ENCODE results near the gene USP27X.

The USP27X gene

GRCh38 chrX:49877397-49878101 lies 1.7 kb upstream of the USP27X start:
- H3K79me1 ChIP-seq (ENCODE audit: low read length) = no peaks in the 10 kb centered on the region
- no peak overlapping the region for H2BK15ac ChIP-seq (replicated peaks; ENCODE audit: low read depth)
- no peak overlapping the region for H3K18ac ChIP-seq (ENCODE audit: low read length)
- no peaks in the 10 kb centered on the region for H3K79me2 ChIP-seq (ENCODE audit: control insufficient read depth, insufficient read depth, low read length)
- no peak overlapping the region for H3K4ac ChIP-seq (ENCODE audit: low read depth, low read length)
- no peak overlapping the region for H3K23ac ChIP-seq (ENCODE audit: low read length)
- H2BK120ac ChIP-seq (ENCODE audit: low read depth, low read length) = no peak overlapping the region
- no peak overlapping the region for H3K4me2 ChIP-seq (ENCODE audit: low read length)
- H3K36me3 ChIP-seq (ENCODE audit: control insufficient read depth, insufficient read depth, low read length) = no peaks in the 10 kb centered on the region
- no peak for DNase-seq
- no peak overlapping the region for H3K4me3 ChIP-seq (ENCODE audit: low read length)
- no peak overlapping the region for H4K8ac ChIP-seq (ENCODE audit: low read depth, low read length)
- no peak overlapping the region for H4K5ac ChIP-seq (ENCODE audit: low read length)
- H3K9ac ChIP-seq (ENCODE audit: low read length) = no peak overlapping the region
- no peak overlapping the region for H2AK5ac ChIP-seq (ENCODE audit: low read length)
- no peaks in the 10 kb centered on the region for H3K27me3 ChIP-seq (ENCODE audit: insufficient read depth, low read length, poor library complexity)
- no peak overlapping the region for H3K56ac ChIP-seq (ENCODE audit: low read length)
- no CpG with 5 or more reads among the region's 5 CpGs for WGBS (ENCODE audit: extremely low coverage, insufficient coverage, low lambda C conversion rate)
- H3K27ac ChIP-seq (ENCODE audit: low read depth, low read length) = no peak overlapping the region
- no peaks in the 10 kb centered on the region for H3K4me1 ChIP-seq (ENCODE audit: control insufficient read depth, low read depth, low read length)
- H2BK5ac ChIP-seq (ENCODE audit: low read length) = no peak overlapping the region

GRCh38 chrX:49878128-49878833 lies 1.0 kb upstream of the USP27X start:
- Histone ChIP-seq H3K27me3 (ENCODE audit: insufficient read depth, low read length, poor library complexity) (no peaks in the 10 kb centered on the region), H3K9ac (ENCODE audit: low read length) (peak overlapping the region; percentile 61), H3K23ac (ENCODE audit: low read length) (no peak overlapping the region), H3K27ac (ENCODE audit: low read depth, low read length) (no peak overlapping the region), H3K4me1 (ENCODE audit: control insufficient read depth, low read depth, low read length) (no peaks in the 10 kb centered on the region), H3K4me3 (ENCODE audit: low read length) (no peak overlapping the region), H2BK5ac (ENCODE audit: low read length) (no peak overlapping the region), H3K56ac (ENCODE audit: low read length) (peak overlapping the region; percentile 56), H4K8ac (ENCODE audit: low read depth, low read length) (no peak overlapping the region), H3K4me2 (ENCODE audit: low read length) (peak overlapping the region; percentile 29), H3K18ac (ENCODE audit: low read length) (peak overlapping the region; percentile 14), H2BK15ac (replicated peaks; ENCODE audit: low read depth) (no peak overlapping the region), H3K79me2 (ENCODE audit: control insufficient read depth, insufficient read depth, low read length) (no peaks in the 10 kb centered on the region), H4K5ac (ENCODE audit: low read length) (no peak overlapping the region), H3K36me3 (ENCODE audit: control insufficient read depth, insufficient read depth, low read length) (no peaks in the 10 kb centered on the region), H3K79me1 (ENCODE audit: low read length) (no peaks in the 10 kb centered on the region), H3K4ac (ENCODE audit: low read depth, low read length) (no peak overlapping the region), H2BK120ac (ENCODE audit: low read depth, low read length) (no peak overlapping the region), H2AK5ac (ENCODE audit: low read length) (no peak overlapping the region)
- DNase-seq = peak; percentile 0
- WGBS (ENCODE audit: extremely low coverage, insufficient coverage, low lambda C conversion rate) = no CpG with 5 or more reads among the region's 28 CpGs

- no peak overlapping the region for H2BK15ac ChIP-seq (replicated peaks; ENCODE audit: low read depth)
- H2AK5ac ChIP-seq (ENCODE audit: low read length) = no peak overlapping the region
- no peak overlapping the region for H4K5ac ChIP-seq (ENCODE audit: low read length)
- H3K18ac ChIP-seq (ENCODE audit: low read length) = peak overlapping the region; percentile 32
- H3K27me3 ChIP-seq (ENCODE audit: insufficient read depth, low read length, poor library complexity) = no peaks in the 10 kb centered on the region
- H3K4me2 ChIP-seq (ENCODE audit: low read length) = peak overlapping the region; percentile 37
- H3K4me1 ChIP-seq (ENCODE audit: control insufficient read depth, low read depth, low read length) = no peaks in the 10 kb centered on the region
- no peak overlapping the region for H2BK5ac ChIP-seq (ENCODE audit: low read length)
- no peak overlapping the region for H3K4ac ChIP-seq (ENCODE audit: low read depth, low read length)
- peak overlapping the region; percentile 36 for H3K27ac ChIP-seq (ENCODE audit: low read depth, low read length)
- no peak overlapping the region for H3K23ac ChIP-seq (ENCODE audit: low read length)
- H3K79me1 ChIP-seq (ENCODE audit: low read length) = no peaks in the 10 kb centered on the region
- H3K56ac ChIP-seq (ENCODE audit: low read length) = peak overlapping the region; percentile 85
- peak overlapping the region; percentile 37 for H3K4me3 ChIP-seq (ENCODE audit: low read length)
- H3K9ac ChIP-seq (ENCODE audit: low read length) = peak overlapping the region; percentile 61
- no CpG with 5 or more reads among the region's 55 CpGs for WGBS (ENCODE audit: extremely low coverage, insufficient coverage, low lambda C conversion rate)
- no peaks in the 10 kb centered on the region for H3K79me2 ChIP-seq (ENCODE audit: control insufficient read depth, insufficient read depth, low read length)
- H4K8ac ChIP-seq (ENCODE audit: low read depth, low read length) = no peak overlapping the region
- DNase-seq = peak; percentile 2
- no peak overlapping the region for H2BK120ac ChIP-seq (ENCODE audit: low read depth, low read length)
- no peaks in the 10 kb centered on the region for H3K36me3 ChIP-seq (ENCODE audit: control insufficient read depth, insufficient read depth, low read length)
These were observed 483 bp downstream of the USP27X start for GRCh38 chrX:49879656-49880277.

GRCh38 chrX:49880668-49881067 lies 1.4 kb downstream of the USP27X start:
- Histone ChIP-seq H2BK5ac (ENCODE audit: low read length) (no peak overlapping the region), H3K4me3 (ENCODE audit: low read length) (no peak overlapping the region), H2AK5ac (ENCODE audit: low read length) (no peak overlapping the region), H3K27me3 (ENCODE audit: insufficient read depth, low read length, poor library complexity) (no peaks in the 10 kb centered on the region), H3K4me2 (ENCODE audit: low read length) (no peak overlapping the region), H3K23ac (ENCODE audit: low read length) (no peak overlapping the region), H4K8ac (ENCODE audit: low read depth, low read length) (no peak overlapping the region), H3K79me1 (ENCODE audit: low read length) (no peaks in the 10 kb centered on the region), H3K4me1 (ENCODE audit: control insufficient read depth, low read depth, low read length) (no peaks in the 10 kb centered on the region), H2BK120ac (ENCODE audit: low read depth, low read length) (no peak overlapping the region), H2BK15ac (replicated peaks; ENCODE audit: low read depth) (no peak overlapping the region), H3K4ac (ENCODE audit: low read depth, low read length) (no peak overlapping the region), H4K5ac (ENCODE audit: low read length) (no peak overlapping the region), H3K56ac (ENCODE audit: low read length) (no peak overlapping the region), H3K27ac (ENCODE audit: low read depth, low read length) (no peak overlapping the region), H3K9ac (ENCODE audit: low read length) (no peak overlapping the region), H3K18ac (ENCODE audit: low read length) (no peak overlapping the region), H3K36me3 (ENCODE audit: control insufficient read depth, insufficient read depth, low read length) (no peaks in the 10 kb centered on the region), H3K79me2 (ENCODE audit: control insufficient read depth, insufficient read depth, low read length) (no peaks in the 10 kb centered on the region)
- peak; percentile 1 for DNase-seq
- no CpG with 5 or more reads among the region's 12 CpGs for WGBS (ENCODE audit: extremely low coverage, insufficient coverage, low lambda C conversion rate)

- no peak overlapping the region for H2AK5ac ChIP-seq (ENCODE audit: low read length)
- no peak overlapping the region for H3K56ac ChIP-seq (ENCODE audit: low read length)
- H2BK120ac ChIP-seq (ENCODE audit: low read depth, low read length) = no peak overlapping the region
- H3K4me1 ChIP-seq (ENCODE audit: control insufficient read depth, low read depth, low read length) = no peaks in the 10 kb centered on the region
- H3K27me3 ChIP-seq (ENCODE audit: insufficient read depth, low read length, poor library complexity) = no peaks in the 10 kb centered on the region
- no peak overlapping the region for H3K9ac ChIP-seq (ENCODE audit: low read length)
- no peak overlapping the region for H3K4me2 ChIP-seq (ENCODE audit: low read length)
- H3K79me2 ChIP-seq (ENCODE audit: control insufficient read depth, insufficient read depth, low read length) = no peaks in the 10 kb centered on the region
- no peaks in the 10 kb centered on the region for H3K36me3 ChIP-seq (ENCODE audit: control insufficient read depth, insufficient read depth, low read length)
- no CpG with 5 or more reads among the region's 7 CpGs for WGBS (ENCODE audit: extremely low coverage, insufficient coverage, low lambda C conversion rate)
- no peaks in the 10 kb centered on the region for H3K79me1 ChIP-seq (ENCODE audit: low read length)
- peak; percentile 87 for DNase-seq
- no peak overlapping the region for H2BK5ac ChIP-seq (ENCODE audit: low read length)
- no peak overlapping the region for H4K8ac ChIP-seq (ENCODE audit: low read depth, low read length)
- H3K27ac ChIP-seq (ENCODE audit: low read depth, low read length) = no peak overlapping the region
- H3K18ac ChIP-seq (ENCODE audit: low read length) = no peak overlapping the region
- H3K4ac ChIP-seq (ENCODE audit: low read depth, low read length) = no peak overlapping the region
- H3K4me3 ChIP-seq (ENCODE audit: low read length) = no peak overlapping the region
- no peak overlapping the region for H2BK15ac ChIP-seq (replicated peaks; ENCODE audit: low read depth)
- no peak overlapping the region for H3K23ac ChIP-seq (ENCODE audit: low read length)
- H4K5ac ChIP-seq (ENCODE audit: low read length) = no peak overlapping the region
These were observed 5.1 kb downstream of the USP27X start for GRCh38 chrX:49884290-49884862.
